ENCODE measurements around the gene KRT1.

DNA sequence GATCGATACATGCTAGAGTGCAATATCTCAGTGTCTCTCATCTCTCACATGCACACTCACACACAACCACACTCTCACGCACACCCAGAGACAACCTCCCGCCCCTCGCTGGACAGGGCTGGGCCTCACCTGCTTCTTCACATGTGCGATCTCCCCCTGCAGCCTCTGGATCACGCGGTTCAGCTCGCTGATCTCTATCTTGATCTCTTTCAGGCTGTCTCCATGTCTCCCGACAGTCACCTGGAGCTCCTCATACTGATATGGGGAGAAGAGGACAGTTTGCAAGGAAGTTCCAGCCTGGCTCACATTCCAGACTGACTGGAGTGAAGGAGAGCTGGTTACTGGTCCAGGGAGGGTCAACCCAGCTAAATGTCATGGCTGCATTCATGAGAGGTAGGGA lies 32.6 kb downstream of the KRT1 start:
- no peak for TF ChIP-seq POLR2A (IDR thresholded peaks at IDR 0.05)
- no peak for TF ChIP-seq CTCF (IDR thresholded peaks at IDR 0.05)

Measured in prostate gland (tissue), 2 donors.